ENCODE data around the gene DNAH17. TPM values are rescaled to one million over a fixed set of nuclear protein-coding genes. Genes with fewer than 3 reads are reported as not detected.

The DNAH17 gene
- total RNA-seq, 1 experiment from 2014 or later, result 0.18 TPM

- in situ Hi-C loops (cut with HindIII; ENCODE audit: low pct_unique_long_range_greater_than_20kb, low sequenced_read_pairs), result no loop called here
- H3K4me3 ChIP-seq (ENCODE audit: low read depth in 2 of 2, low read length in 2 of 2), result no peak overlapping the region
- H3K27ac ChIP-seq (ENCODE audit: low read length), result no peak overlapping the region
- POLR2A ChIA-PET, result no interaction called here
- no peaks in the 10 kb centered on the region for H3K4me1 ChIP-seq (ENCODE audit: control insufficient read depth, insufficient read depth, low read length)
- DNase-seq (ENCODE audit: low read depth, low spot score), result no peak
- BruUV-seq (replicated peaks), result no TSS peak
- H3K27me3 ChIP-seq (ENCODE audit: control insufficient read depth, insufficient read depth, low read length), result no peaks in the 10 kb centered on the region
- intact Hi-C loops (cut with micrococcal nuclease; ENCODE audit: unreplicated experiment), result no loop called here
- CTCF ChIA-PET, result no interaction called here
- no peaks in the 10 kb centered on the region for H3K9me3 ChIP-seq (ENCODE audit: control insufficient read depth, insufficient read depth, low read depth, low read length)
- ATAC-seq, result no peak
- no peaks in the 10 kb centered on the region for H3K36me3 ChIP-seq (ENCODE audit: control insufficient read depth, insufficient read depth, low read length)
- TF ChIP-seq POLR2AphosphoS5 (IDR thresholded peaks at IDR 0.05; ENCODE audit: low read depth, low read length) (no peak), TCF7L2 (IDR thresholded peaks at IDR 0.05; ENCODE audit: low read depth, low read length) (no peak), SIN3A (IDR thresholded peaks at IDR 0.05; ENCODE audit: borderline replicate concordance, insufficient read depth, low read depth, low read length) (no peak)
- TF ChIP-seq, protein P1, sequence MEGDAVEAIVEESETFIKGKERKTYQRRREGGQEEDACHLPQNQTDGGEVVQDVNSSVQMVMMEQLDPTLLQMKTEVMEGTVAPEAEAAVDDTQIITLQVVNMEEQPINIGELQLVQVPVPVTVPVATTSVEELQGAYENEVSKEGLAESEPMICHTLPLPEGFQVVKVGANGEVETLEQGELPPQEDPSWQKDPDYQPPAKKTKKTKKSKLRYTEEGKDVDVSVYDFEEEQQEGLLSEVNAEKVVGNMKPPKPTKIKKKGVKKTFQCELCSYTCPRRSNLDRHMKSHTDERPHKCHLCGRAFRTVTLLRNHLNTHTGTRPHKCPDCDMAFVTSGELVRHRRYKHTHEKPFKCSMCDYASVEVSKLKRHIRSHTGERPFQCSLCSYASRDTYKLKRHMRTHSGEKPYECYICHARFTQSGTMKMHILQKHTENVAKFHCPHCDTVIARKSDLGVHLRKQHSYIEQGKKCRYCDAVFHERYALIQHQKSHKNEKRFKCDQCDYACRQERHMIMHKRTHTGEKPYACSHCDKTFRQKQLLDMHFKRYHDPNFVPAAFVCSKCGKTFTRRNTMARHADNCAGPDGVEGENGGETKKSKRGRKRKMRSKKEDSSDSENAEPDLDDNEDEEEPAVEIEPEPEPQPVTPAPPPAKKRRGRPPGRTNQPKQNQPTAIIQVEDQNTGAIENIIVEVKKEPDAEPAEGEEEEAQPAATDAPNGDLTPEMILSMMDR (IDR thresholded peaks at IDR 0.05), result no peak
Observed at GRCh38 chr17:78515480-78515879, 61.7 kb downstream of the DNAH17 start.

DNA sequence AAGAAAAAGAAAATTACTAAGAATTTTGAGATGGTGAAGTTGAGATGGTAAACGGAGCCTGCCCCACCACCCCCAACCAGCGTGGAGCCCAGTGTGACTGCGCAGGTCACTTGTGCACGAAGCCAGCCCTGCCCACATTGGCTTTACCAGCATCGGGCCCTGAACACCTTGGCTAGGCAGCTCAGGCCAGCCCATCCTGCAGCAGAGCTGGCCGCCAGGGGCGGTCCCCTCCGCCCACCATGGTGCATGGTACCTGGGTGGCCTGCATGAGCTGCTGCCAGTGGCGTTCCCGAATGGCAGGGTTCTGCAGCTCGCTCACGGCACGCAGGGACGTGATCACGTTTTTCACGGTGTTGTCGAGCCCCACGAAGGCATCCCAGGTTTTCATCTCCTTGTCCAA is 62.7 kb downstream of the DNAH17 start:
- Histone ChIP-seq H3K4me3 (ENCODE audit: low read depth in 2 of 2, low read length in 2 of 2) (no peak overlapping the region), H3K27me3 (ENCODE audit: control insufficient read depth, insufficient read depth, low read length) (no peaks in the 10 kb centered on the region), H3K36me3 (ENCODE audit: control insufficient read depth, insufficient read depth, low read length) (no peaks in the 10 kb centered on the region), H3K9me3 (ENCODE audit: control insufficient read depth, insufficient read depth, low read depth, low read length) (no peaks in the 10 kb centered on the region), H3K27ac (ENCODE audit: low read length) (no peak overlapping the region), H3K4me1 (ENCODE audit: control insufficient read depth, insufficient read depth, low read length) (no peaks in the 10 kb centered on the region)
- ChIA-PET CTCF (no interaction called here), POLR2A (no interaction called here)
- in situ Hi-C loops (cut with HindIII; ENCODE audit: low pct_unique_long_range_greater_than_20kb, low sequenced_read_pairs) (no loop called here), intact Hi-C loops (cut with micrococcal nuclease; ENCODE audit: unreplicated experiment) (no loop called here)
- TF ChIP-seq REST (IDR thresholded peaks at IDR 0.05; ENCODE audit: insufficient read depth in 1 of 2, low read depth in 2 of 2, low read length in 1 of 2) (no peak), TCF7L2 (IDR thresholded peaks at IDR 0.05; ENCODE audit: low read depth, low read length) (no peak), SIN3A (IDR thresholded peaks at IDR 0.05; ENCODE audit: borderline replicate concordance, insufficient read depth, low read depth, low read length) (no peak), POLR2AphosphoS5 (IDR thresholded peaks at IDR 0.05; ENCODE audit: low read depth, low read length) (no peak)
- TF ChIP-seq, protein P1 (IDR thresholded peaks at IDR 0.05), result no peak
- ATAC-seq (no peak), DNase-seq (ENCODE audit: low read depth, low spot score) (no peak)
- BruUV-seq (replicated peaks), result no TSS peak
